PC-9 (cell line): ENCODE measurements around the gene CAMK2B. TPM values are rescaled to one million over a fixed set of nuclear protein-coding genes. Genes with fewer than 3 reads are reported as not detected.
"Not testable (repeated sequence)": the region's sequence is repeated elsewhere in the genome, so short reads cannot be mapped to it uniquely, and the experiment has no call there.

ENCODE experiments used
- BruUV-seq: library from RNA; stranded (reverse); fragments of 400-500 nt; replicated peaks from 2 replicates; lab custom pipeline; 2021; lab: Mats Ljungman, UMichigan
- CTCF ChIA-PET: fragments of 300-600 bp; sonication (Branson Sonifier 250); formaldehyde crosslinking; loops from one replicate; lab custom pipeline; 2022; ENCODE audit warnings: antibody characterized with exemption; lab: Charles Lee
- POLR2A ChIA-PET: fragments of 300-600 bp; sonication (Branson Sonifier 250); formaldehyde crosslinking; loops from one replicate; lab custom pipeline; 2022; ENCODE audit warnings: antibody characterized with exemption; ENCODE audit not compliant: unreplicated experiment; lab: Charles Lee
- DNase-seq, 2 experiments: peaks; one replicate each; pipeline versions ENCODE4 v3.0.0 to v3.0.0-alpha.2; 2015 to 2022; ENCODE audit warnings: mixed read lengths in 1 of 2
- H2AFZ ChIP-seq: fragments of 200-600 bp; sonication (generic); 2 replicates; pipeline ENCODE4 v1.8.1; 2017; ENCODE audit warnings: antibody characterized with exemption
- H3F3A ChIP-seq: fragments of 200-600 bp; sonication (generic); 2 replicates; pipeline ENCODE4 v1.8.1; 2017; ENCODE audit warnings: antibody characterized with exemption, mild to moderate bottlenecking, low read depth; ENCODE audit not compliant: insufficient read depth
- H3K27ac ChIP-seq: fragments of 200-600 bp; sonication (generic); 2 replicates; pipeline ENCODE4 v1.6.1; 2016; ENCODE audit warnings: mixed run types
- H3K27me3 ChIP-seq: fragments of 200-600 bp; sonication (generic); 2 replicates; pipeline ENCODE4 v1.6.1; 2016; ENCODE audit warnings: low read depth, mixed run types; ENCODE audit not compliant: insufficient read depth
- H3K36me3 ChIP-seq: fragments of 200-600 bp; sonication (generic); 2 replicates; pipeline ENCODE4 v1.6.1; 2016; ENCODE audit warnings: low read depth, mixed run types
- H3K4me1 ChIP-seq: fragments of 200-600 bp; sonication (generic); replicated peaks from 2 replicates; pipeline ENCODE4 v1.6.1; 2016; ENCODE audit warnings: mixed run types; ENCODE audit not compliant: insufficient read depth
- H3K4me2 ChIP-seq: fragments of 200-600 bp; sonication (generic); 2 replicates; pipeline ENCODE4 v1.6.1; 2017; ENCODE audit warnings: mixed run types
- H3K4me3 ChIP-seq: fragments of 200-600 bp; sonication (generic); 2 replicates; pipeline ENCODE4 v1.6.1; 2016; ENCODE audit warnings: mixed run types
- H3K79me2 ChIP-seq: fragments of 200-600 bp; sonication (generic); 2 replicates; pipeline ENCODE4 v1.6.1; 2017; ENCODE audit warnings: low read depth, mixed run types
- H3K9me2 ChIP-seq: fragments of 200-600 bp; sonication (generic); 2 replicates; pipeline ENCODE4 v1.8.1; 2017; ENCODE audit warnings: mild to moderate bottlenecking; ENCODE audit not compliant: insufficient read depth
- H3K9me3 ChIP-seq: fragments of 200-600 bp; sonication (generic); 2 replicates; pipeline ENCODE4 v1.8.1; 2016; ENCODE audit warnings: low read depth; ENCODE audit not compliant: insufficient read depth
- H4K20me1 ChIP-seq: fragments of 200-600 bp; sonication (generic); 2 replicates; pipeline ENCODE4 v1.8.1; 2017; ENCODE audit not compliant: insufficient read depth
- CTCF ChIP-seq: fragments of 200-600 bp; sonication (generic); conservative IDR thresholded peaks from 2 replicates; pipeline ENCODE4 v1.6.1; 2017; ENCODE audit warnings: mixed run types, antibody characterized with exemption, mild to moderate bottlenecking, moderate library complexity
- EZH2 ChIP-seq: fragments of 200-600 bp; sonication (generic); IDR thresholded peaks from 2 replicates; pipeline ENCODE4 v1.8.0; 2017; ENCODE audit warnings: antibody characterized with exemption, low read depth
- intact Hi-C: fragments of 100-400 bp; cut with micrococcal nuclease; formaldehyde crosslinking; loops from one replicate; pipeline ENCODE4 v1.10.0; 2022; ENCODE audit not compliant: unreplicated experiment
- total RNA-seq: library from RNA; stranded (reverse); gene quantifications from 2 replicates; pipeline ENCODE4 v1.2.3, GENCODE V29; 2021

The CAMK2B gene
- total RNA-seq, 1 experiment from 2014 or later: 0.15 TPM

DNA sequence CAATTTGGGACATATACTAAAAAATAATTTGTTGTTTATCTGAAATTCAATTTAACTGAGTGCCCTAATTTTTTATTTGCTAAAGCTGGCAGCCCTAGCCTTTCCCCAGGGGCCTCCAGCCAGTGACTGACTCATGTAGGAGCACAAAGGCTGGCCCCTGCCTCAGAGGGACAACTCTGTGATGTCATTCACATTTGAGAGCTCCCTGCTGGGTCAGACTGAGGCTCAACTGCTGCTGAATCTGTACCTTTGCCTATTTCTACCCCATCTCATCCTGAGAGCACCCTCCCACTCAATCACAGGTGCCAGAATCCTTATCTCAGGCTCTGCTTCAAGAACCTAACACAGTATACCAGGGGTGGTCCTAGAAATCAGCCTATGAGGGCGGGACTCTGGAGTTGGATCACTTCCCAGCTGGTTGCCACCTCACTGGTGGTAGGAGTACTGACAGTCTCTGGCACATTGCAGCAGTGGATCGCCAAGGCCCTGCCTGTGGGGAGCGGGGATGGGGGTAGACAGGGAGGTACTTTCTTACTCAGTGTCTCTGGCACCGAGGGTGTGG is 147.7 kb downstream of the CAMK2B start:
- Histone ChIP-seq H3K4me3 (no peak overlapping the region), H3K36me3 (no peaks in the 10 kb centered on the region), H2AFZ (no peak overlapping the region), H4K20me1 (no peaks in the 10 kb centered on the region), H3F3A (peaks cover 22% of the 10 kb centered on the region), H3K4me1 (peaks cover 41% of the 10 kb centered on the region), H3K9me2 (no peaks in the 10 kb centered on the region), H3K27me3 (no peaks in the 10 kb centered on the region), H3K4me2 (peak overlapping the region; percentile 26), H3K79me2 (no peaks in the 10 kb centered on the region), H3K9me3 (peaks cover 3% of the 10 kb centered on the region), H3K27ac (no peak overlapping the region)
- CTCF ChIA-PET: interaction anchor here (0.5 to 1.1 kb wide), 3 partner anchors 24 to 105 kb away, joined by 3 to 4 read pairs (median 3); no protein-coding TSS in a partner anchor
- no TSS peak for BruUV-seq
- intact Hi-C loops: no loop called here
- POLR2A ChIA-PET: interaction anchor here (0.5 to 0.6 kb wide), 2 partner anchors 34 to 405 kb away, joined by 3 to 4 read pairs; no protein-coding TSS in a partner anchor
- no peak for TF ChIP-seq EZH2
- no peak for TF ChIP-seq CTCF
- peak; percentile 45 to 79 for DNase-seq

- POLR2A ChIA-PET: no interaction called here
- TF ChIP-seq CTCF (no peak), EZH2 (no peak)
- Histone ChIP-seq H3K4me2 (no peak overlapping the region), H3K4me3 (no peak overlapping the region), H3K9me2 (no peaks in the 10 kb centered on the region), H3K36me3 (no peaks in the 10 kb centered on the region), H3F3A (peaks cover 22% of the 10 kb centered on the region), H3K9me3 (no peaks in the 10 kb centered on the region; the same call in 1 of the 2 replicates), H3K4me1 (peaks cover 40% of the 10 kb centered on the region), H4K20me1 (no peaks in the 10 kb centered on the region), H3K79me2 (no peaks in the 10 kb centered on the region), H3K27ac (no peak overlapping the region), H2AFZ (no peak overlapping the region), H3K27me3 (no peaks in the 10 kb centered on the region)
- CTCF ChIA-PET: no interaction called here
- no peak for DNase-seq
- intact Hi-C loops: no loop called here
- BruUV-seq: no TSS peak
Observed at GRCh38 chr7:44176486-44176885, 148.9 kb downstream of the CAMK2B start.

GRCh38 chr7:44175730-44176129 is 149.7 kb downstream of the CAMK2B start:
- Histone ChIP-seq H3K4me1 (peaks cover 32% of the 10 kb centered on the region), H3K4me2 (no peak overlapping the region), H3K36me3 (no peaks in the 10 kb centered on the region), H3K4me3 (no peak overlapping the region), H4K20me1 (no peaks in the 10 kb centered on the region), H3K27me3 (no peaks in the 10 kb centered on the region), H3K27ac (no peak overlapping the region), H3K79me2 (no peaks in the 10 kb centered on the region), H3K9me3 (no peaks in the 10 kb centered on the region), H3K9me2 (no peaks in the 10 kb centered on the region), H3F3A (peaks cover 16% of the 10 kb centered on the region), H2AFZ (no peak overlapping the region)
- TF ChIP-seq CTCF (no peak), EZH2 (no peak)
- CTCF ChIA-PET: no interaction called here
- no TSS peak for BruUV-seq
- POLR2A ChIA-PET: no interaction called here
- DNase-seq: no peak
- intact Hi-C loops: no loop called here

DNA sequence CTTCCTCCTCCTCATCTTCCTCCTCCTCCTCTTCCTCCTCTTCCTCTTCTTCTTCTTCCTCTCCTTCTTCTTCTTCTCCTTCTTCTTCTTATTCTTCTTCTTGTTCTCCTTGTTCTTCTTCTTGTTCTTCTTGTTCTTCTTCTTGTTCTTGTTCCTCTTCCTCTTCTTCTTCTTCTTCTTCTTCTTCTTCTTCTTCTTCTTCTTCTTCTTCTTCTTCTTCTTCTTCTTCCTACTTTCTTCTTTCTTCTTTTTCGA is 150.8 kb downstream of the CAMK2B start:
- H3K27ac ChIP-seq, DNase-seq, intact Hi-C loops, H2AFZ ChIP-seq, H3K4me2 ChIP-seq, H4K20me1 ChIP-seq, CTCF ChIA-PET, H3K9me3 ChIP-seq, POLR2A ChIA-PET, BruUV-seq, H3K36me3 ChIP-seq, H3K9me2 ChIP-seq, H3K27me3 ChIP-seq, H3K79me2 ChIP-seq, H3F3A ChIP-seq, H3K4me3 ChIP-seq: not testable (repeated sequence)
- peaks cover 21% of the 10 kb centered on the region for H3K4me1 ChIP-seq
